HS-5 (cell line): Measurements from ENCODE around the gene GAB2.
"Not testable (repeated sequence)": the region's sequence is repeated elsewhere in the genome, so short reads cannot be mapped to it uniquely, and the experiment has no call there.

ENCODE experiments used
- DNase-seq: peaks from one replicate; pipeline ENCODE4 v3.0.0-alpha.2; 2012; ENCODE audit warnings: low read depth

The GAB2 gene

DNA sequence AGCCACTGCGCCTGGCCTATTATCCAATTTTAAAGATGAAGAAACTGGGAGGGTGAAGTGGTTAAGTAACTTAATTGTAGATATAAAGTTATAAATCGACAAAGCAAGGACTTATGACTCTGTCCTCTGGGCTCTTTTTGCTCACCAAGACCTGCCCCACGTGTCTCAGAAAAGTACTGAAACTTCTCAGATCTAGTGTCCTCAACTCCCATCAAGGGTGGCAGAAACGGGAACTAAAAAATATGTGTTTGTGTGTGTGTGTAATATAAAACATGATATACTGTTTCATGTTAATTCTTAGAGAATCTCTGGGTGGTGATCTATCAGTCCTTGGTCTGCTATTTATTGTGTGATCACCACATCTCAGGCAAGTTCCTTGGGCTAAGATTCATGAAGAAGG lies 104.9 kb downstream of the GAB2 start:
- DNase-seq = no peak

GRCh38 chr11:78311702-78312371 lies 105.8 kb downstream of the GAB2 start:
- DNase-seq = no peak

- DNase-seq = no peak
These were observed 107.1 kb downstream of the GAB2 start for GRCh38 chr11:78310500-78310909.

GRCh38 chr11:78304201-78304600 lies 113.4 kb downstream of the GAB2 start:
- DNase-seq = no peak

GRCh38 chr11:78300108-78300839 lies 117.3 kb downstream of the GAB2 start:
- DNase-seq = no peak

DNA sequence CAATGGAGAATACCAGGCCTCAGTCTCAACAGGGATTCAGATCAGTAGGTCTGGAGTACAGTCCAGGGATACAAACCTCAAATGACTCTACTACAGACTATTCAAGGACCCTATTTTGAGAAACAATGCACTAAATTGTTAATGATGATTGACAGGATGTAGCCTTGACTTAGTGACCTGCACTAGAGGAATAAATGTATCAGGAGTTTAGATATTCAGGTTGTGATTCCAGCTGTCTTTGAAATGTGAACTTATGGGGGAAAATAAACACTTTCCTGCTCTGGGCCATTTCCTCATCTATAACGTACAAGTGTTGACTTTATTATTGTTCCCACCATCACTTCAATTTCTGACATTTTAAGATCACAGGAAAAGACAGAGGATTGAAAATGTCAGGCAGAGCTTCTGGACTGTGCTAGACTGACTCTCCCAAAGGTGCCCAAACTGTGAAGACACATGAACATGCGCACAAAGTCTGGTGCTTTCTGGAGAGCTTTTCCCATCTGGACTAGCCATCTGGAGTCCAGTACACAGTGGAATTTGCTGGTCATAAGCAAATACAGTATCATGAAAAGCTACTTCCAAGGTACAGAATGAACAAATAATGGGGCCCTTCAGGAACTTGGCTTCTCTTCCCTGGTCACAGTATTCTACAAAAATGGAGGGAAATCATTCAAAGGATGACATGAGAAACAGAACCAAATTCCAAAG lies 118.5 kb downstream of the GAB2 start:
- no peak for DNase-seq

DNA sequence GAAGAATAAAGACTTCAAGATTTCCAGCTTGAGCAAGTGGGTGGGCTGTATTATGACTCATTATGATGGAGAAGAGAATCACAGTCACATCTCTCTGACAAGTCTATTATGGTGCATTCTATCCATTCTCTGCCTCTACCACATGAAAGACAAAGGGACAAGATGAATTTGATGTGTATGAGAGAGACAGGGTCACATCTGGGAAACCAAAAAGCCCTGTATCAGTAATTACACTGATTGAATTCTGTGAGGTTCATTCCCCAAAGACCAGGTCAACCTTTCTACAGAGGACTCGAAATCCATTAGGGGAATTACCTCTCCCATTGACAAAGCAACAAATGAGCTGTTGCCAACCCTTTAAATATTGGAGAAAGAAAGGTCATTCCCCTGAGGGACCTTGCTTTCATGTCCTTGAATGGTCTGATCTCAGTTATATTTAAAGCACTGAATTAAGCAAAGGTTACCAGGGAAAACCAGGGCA lies 119.3 kb downstream of the GAB2 start:
- no peak for DNase-seq

DNA sequence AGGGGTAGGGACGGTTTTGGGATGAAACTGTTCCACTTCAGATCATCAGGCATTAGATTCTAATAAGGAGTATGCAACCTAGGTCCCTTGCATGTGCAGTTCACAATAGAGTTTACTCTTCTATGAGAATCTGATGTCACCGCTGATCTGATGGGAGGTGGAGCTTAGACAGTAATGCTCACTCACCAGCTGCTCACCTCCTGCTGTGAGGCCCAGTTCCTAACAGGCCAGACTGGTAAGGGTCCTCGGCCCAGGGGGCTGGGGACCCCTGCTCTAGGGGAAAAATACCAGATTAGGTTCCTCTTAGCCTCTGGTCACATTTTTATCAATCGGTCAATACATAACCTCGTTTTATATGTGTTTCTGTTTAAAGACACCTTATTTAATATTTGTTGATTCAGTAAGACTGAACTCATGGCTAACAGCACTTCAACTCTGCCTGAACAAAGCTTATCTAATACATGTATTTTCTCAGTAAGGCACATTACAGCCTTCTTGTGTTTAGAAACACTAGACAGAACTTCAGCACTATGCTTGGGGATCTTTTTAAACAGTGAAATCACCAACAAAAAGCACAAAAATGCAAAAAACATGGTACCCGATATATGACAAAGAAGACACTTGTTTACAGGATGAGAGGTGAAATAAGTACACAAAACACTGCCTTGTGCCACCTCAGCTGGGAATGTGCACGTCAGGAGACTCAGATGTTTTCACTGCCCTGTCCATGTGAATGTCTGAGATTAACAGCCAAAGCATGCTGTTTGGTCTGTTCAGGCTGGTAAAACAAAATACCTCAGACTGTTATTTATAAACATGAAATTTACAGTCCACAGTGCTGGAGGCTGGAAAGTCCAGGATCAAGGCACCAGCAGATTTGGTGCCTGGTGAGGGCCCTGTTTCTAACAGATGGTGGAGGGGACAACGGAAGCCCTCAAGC lies 121.4 kb downstream of the GAB2 start:
- no peak for DNase-seq

- no peak for DNase-seq
These were observed 122.3 kb downstream of the GAB2 start for GRCh38 chr11:78295347-78295746.

DNA sequence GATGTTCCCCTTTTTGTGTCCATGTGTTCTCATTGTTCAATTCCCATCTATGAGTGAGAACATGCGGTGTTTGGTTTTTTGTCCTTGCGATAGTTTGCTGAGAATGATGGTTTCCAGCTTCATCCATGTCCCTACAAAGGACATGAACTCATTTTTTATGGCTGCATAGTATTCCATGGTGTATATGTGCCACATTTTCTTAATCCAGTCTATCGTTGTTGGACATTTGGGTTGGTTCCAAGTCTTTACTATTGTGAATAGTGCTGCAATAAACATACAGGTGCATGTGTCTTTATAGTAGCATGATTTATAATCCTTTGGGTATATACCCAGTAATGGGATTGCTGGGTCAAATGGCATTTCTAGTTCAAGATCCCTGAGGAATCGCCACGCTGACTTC lies 123.5 kb downstream of the GAB2 start:
- not testable (repeated sequence) for DNase-seq

DNA sequence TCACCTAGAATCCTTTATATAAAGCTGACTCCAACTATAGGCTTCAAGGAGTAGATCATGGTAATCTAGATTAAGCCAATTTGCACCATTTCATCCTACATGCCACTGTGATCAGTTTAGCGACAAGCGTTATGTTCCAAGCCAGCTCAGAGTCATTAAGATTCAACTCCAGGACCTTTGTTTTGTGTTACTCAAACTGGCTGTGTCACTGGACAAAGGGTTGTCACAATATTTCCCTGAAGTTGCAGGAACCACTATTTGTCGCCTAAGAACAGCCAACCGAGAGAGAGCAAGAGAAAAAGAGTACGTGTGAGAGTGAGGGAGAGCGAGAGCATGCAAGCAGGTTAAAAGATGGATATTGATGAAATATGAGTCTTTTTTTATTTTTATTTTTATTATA lies 124.1 kb downstream of the GAB2 start:
- no peak for DNase-seq

GRCh38 chr11:78292109-78292803 lies 125.4 kb downstream of the GAB2 start:
- no peak for DNase-seq

DNA sequence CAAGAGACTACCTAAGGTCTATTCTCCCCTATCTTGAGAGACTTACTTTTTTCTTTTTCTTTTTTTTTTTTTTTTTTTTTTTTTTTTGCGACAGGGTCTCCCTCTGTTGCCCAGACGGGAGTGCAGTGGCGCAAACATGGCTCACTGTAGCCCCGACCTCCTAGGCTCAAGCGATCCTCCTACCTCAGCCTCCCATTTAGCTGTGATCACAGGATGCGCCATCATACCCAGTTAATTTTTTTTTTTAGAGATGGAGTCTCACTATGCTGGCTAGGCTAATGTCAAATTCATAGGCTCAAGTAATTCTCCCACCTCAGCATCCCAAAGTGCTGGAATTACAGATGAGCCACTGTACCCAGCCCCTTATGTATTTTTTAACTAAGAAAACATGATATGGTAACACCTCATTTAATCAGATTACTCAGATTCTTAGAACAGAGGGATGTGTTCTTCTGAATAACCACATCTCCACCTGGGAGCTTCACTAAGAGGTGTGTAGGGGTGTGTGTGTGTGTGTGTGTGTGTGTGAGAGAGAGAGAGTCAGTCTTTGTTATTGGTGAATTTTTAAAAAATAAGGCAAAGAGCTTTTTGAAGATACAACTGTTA lies 126.0 kb downstream of the GAB2 start:
- DNase-seq = no peak

DNA sequence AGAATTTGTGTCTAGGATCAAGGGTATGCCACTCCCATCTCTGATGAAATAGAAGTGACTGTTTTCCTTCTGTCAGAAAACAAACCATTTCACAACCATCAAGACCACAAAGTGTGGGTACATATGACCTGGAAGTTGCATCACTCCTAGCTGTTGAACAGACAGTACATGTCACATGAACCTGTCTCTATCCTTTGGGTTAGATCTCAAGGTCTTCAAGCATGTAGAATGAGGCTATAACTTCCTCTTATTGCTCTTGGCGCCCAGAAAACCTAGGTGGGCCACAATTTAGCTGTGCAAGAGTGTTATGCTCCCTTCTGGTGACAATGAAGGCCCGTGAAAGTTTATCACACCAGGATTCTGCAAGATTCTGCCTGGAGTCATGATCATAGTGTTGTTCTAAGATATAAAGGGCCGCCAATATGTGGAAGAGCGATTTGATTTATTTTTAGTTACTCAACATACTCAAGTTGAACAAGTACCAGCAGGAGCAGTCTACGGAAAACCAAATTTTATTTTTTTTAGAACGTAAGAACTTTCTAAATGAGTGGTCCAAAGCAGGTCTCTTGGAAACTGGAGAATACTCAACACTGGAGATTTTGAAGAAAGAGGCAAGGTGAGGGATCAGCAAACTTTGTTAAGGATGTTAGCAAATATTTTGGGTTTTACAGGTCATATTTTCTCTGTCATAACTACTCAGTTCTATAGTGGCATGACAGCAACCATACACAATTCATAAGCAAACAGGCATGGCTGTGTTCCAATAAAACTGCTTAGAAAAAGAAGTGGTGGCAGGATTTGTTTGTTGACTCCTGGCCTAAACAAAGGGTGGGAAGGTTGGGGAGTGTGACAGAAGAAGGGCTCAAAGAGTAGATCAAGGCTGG lies 127.1 kb downstream of the GAB2 start:
- peak; percentile 16 for DNase-seq

DNA sequence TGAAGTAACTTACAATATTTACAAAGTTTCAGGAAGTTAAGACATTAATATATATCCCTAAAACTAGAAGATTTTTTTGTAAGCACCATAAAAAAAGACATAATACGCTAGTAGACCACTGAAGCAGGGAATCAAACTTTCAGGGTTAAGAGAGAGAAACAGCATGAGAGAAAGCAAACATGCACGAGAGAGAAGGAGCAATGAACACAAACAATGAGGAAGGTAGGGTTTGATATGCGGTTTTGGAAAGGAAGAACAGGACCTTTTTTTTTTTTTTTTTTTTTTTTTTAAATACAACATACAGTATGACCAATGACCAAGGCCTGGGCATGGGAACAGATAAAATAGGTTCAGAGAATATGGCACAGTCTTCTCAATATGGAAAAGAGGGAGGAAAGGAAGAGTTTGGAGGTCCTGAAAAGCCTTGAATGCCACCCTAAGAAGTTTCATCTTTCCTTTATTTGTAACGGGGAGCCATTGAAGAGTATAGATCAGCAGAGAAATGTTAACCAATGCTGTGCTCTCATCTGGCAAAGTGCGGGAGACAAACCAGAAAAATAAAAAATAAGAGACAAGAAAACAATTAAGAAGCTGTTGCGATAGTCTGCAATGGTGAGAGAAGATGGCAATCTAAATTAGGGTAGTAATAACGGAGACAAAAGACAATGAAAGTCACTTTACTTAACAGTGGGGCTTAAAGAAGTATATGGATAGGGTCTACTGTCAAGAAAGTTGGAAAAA lies 127.9 kb downstream of the GAB2 start:
- DNase-seq = no peak

- no peak for DNase-seq
These were observed 133.4 kb downstream of the GAB2 start for GRCh38 chr11:78284260-78284659.

DNA sequence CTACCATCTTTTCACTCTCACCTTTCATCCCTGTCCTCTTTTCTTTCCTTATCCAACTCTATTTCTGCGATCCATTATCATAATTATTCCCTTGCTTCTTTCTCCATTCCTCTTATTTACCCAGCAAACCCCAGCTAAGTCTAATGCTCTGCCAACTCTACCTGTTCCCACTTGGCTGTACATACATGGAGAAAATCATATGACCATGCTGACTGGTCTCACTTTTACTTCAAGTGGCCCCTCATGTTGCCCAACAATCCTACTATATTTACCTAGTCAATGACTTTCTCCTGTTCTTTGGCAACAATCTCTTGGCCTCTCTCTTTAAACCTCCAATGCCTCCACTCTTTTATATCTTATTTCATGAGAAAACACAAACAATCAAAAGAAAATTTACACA lies 134.8 kb downstream of the GAB2 start:
- DNase-seq = no peak

DNA sequence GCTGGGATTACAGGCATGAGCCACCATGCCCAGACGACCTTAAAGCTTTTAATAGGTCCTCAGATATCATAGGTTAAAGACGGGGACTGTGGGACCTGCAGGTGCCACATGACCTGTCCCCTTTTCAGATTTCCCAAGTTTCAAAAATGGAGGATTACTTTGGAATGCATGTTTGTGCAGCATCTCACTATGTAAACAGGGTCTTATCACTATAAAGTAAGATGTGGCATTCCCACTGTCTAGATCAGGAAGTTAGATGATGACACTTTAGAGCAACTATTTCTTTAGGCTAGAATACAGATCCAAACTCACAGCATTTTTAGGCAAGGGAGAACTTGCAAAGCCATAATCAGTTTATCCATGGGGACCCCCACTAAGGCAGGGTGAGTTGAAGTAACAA lies 136.1 kb downstream of the GAB2 start:
- no peak for DNase-seq
